ENCODE data around the gene ATP12A. TPM values are rescaled to one million over a fixed set of nuclear protein-coding genes. Genes with fewer than 3 reads are reported as not detected.

Gene ATP12A
- total and polyA plus RNA-seq, 5 donors from 2014 or later = 0.14 to 0.18 (median 0.17) TPM; not detected in 2

GRCh38 chr13:24672141-24673132, 7.8 kb upstream of the ATP12A start:
- Histone ChIP-seq H3K36me3 (ENCODE audit: control insufficient read depth, insufficient read depth, low read length) (no peaks in the 10 kb centered on the region), H3K27me3 (ENCODE audit: control insufficient read depth, insufficient read depth, low read length) (peaks cover 3% of the 10 kb centered on the region), H3K27ac (ENCODE audit: insufficient read depth, low read length, poor library complexity, severe bottlenecking) (no peak overlapping the region), H3K4me3 (ENCODE audit: low read depth, low read length) (no peak overlapping the region), H3K9me3 (ENCODE audit: control insufficient read depth in 2 of 2, low read length in 2 of 2) (no peaks in the 10 kb centered on the region), H3K4me1 (ENCODE audit: control insufficient read depth, insufficient read depth, low read length, poor library complexity, severe bottlenecking) (peaks cover 8% of the 10 kb centered on the region)
- DNase-seq (no peak), ATAC-seq (ENCODE audit: low read depth in 2 of 2) (no peak)
- no peak overlapping the region for H3K4me3 Mint-ChIP-seq
- no peaks in the 10 kb centered on the region for H3K36me3 Mint-ChIP-seq
- peak overlapping the region in 2 of 3 donors; percentile 31 to 76 for H3K27ac Mint-ChIP-seq
- peaks cover 0 to 2% (median 0%) of the 10 kb centered on the region in 7 donors for H3K9me3 Mint-ChIP-seq
- peaks cover 25% of the 10 kb centered on the region for H3K27me3 Mint-ChIP-seq
- H3K4me1 Mint-ChIP-seq = peaks cover 0 to 14% (median 7%) of the 10 kb centered on the region in 4 donors

GRCh38 chr13:24675806-24676570, 4.2 kb upstream of the ATP12A start:
- DNase-seq (no peak), ATAC-seq (ENCODE audit: low read depth in 2 of 2) (no peak)
- H3K9me3 Mint-ChIP-seq = peaks cover 0 to 2% (median 0%) of the 10 kb centered on the region in 7 donors
- no peak overlapping the region for H3K27ac ChIP-seq (ENCODE audit: insufficient read depth, low read length, poor library complexity, severe bottlenecking)
- no peak overlapping the region for H3K27ac Mint-ChIP-seq
- peaks cover 20% of the 10 kb centered on the region for H3K4me1 ChIP-seq (ENCODE audit: control insufficient read depth, insufficient read depth, low read length, poor library complexity, severe bottlenecking)
- peaks cover 45% of the 10 kb centered on the region for H3K27me3 Mint-ChIP-seq
- H3K4me3 ChIP-seq (ENCODE audit: low read depth, low read length) = no peak overlapping the region
- peaks cover 0 to 19% (median 11%) of the 10 kb centered on the region in 4 donors for H3K4me1 Mint-ChIP-seq
- peaks cover 12% of the 10 kb centered on the region for H3K27me3 ChIP-seq (ENCODE audit: control insufficient read depth, insufficient read depth, low read length)
- no peak overlapping the region for H3K4me3 Mint-ChIP-seq
- H3K36me3 ChIP-seq (ENCODE audit: control insufficient read depth, insufficient read depth, low read length) = no peaks in the 10 kb centered on the region
- no peaks in the 10 kb centered on the region for H3K9me3 ChIP-seq (ENCODE audit: control insufficient read depth in 2 of 2, low read length in 2 of 2)
- no peaks in the 10 kb centered on the region for H3K36me3 Mint-ChIP-seq

- Mint-ChIP-seq H3K4me3 (no peak overlapping the region), H3K27ac (no peak overlapping the region), H3K36me3 (no peaks in the 10 kb centered on the region), H3K9me3 (peaks cover 0 to 2% (median 0%) of the 10 kb centered on the region in 7 donors), H3K4me1 (peaks cover 5 to 16% (median 7%) of the 10 kb centered on the region in 4 donors), H3K27me3 (peaks cover 56% of the 10 kb centered on the region)
- peaks cover 12% of the 10 kb centered on the region for H3K27me3 ChIP-seq (ENCODE audit: control insufficient read depth, insufficient read depth, low read length)
- H3K36me3 ChIP-seq (ENCODE audit: control insufficient read depth, insufficient read depth, low read length) = no peaks in the 10 kb centered on the region
- H3K4me1 ChIP-seq (ENCODE audit: control insufficient read depth, insufficient read depth, low read length, poor library complexity, severe bottlenecking) = peaks cover 13% of the 10 kb centered on the region
- ATAC-seq (ENCODE audit: low read depth in 2 of 2) = no peak
- no peak for DNase-seq
- no peak overlapping the region for H3K4me3 ChIP-seq (ENCODE audit: low read depth, low read length)
- H3K27ac ChIP-seq (ENCODE audit: insufficient read depth, low read length, poor library complexity, severe bottlenecking) = no peak overlapping the region
- H3K9me3 ChIP-seq (ENCODE audit: control insufficient read depth in 2 of 2, low read length in 2 of 2) = no peaks in the 10 kb centered on the region
These were observed 2.1 kb upstream of the ATP12A start for GRCh38 chr13:24678151-24678550.

GRCh38 chr13:24679686-24680085, 522 bp upstream of the ATP12A start:
- peak overlapping the region in 2 of 3 donors; percentile 59 to 63 for H3K27ac Mint-ChIP-seq
- H3K27me3 Mint-ChIP-seq = peaks cover 67% of the 10 kb centered on the region

GRCh38 chr13:24680921-24681604, 855 bp downstream of the ATP12A start:
- Mint-ChIP-seq H3K27me3 (peaks cover 58% of the 10 kb centered on the region), H3K9me3 (peaks cover 0 to 1% (median 0%) of the 10 kb centered on the region in 7 donors), H3K27ac (peak overlapping the region in 1 of 3 donors; percentile 32), H3K4me3 (peak overlapping the region; percentile 25 to 66 (median 50)), H3K36me3 (no peaks in the 10 kb centered on the region), H3K4me1 (peaks cover 15 to 41% (median 24%) of the 10 kb centered on the region in 4 donors)
- no peak for ATAC-seq (ENCODE audit: low read depth in 2 of 2)
- Histone ChIP-seq H3K4me1 (ENCODE audit: control insufficient read depth, insufficient read depth, low read length, poor library complexity, severe bottlenecking) (peaks cover 37% of the 10 kb centered on the region), H3K9me3 (ENCODE audit: control insufficient read depth in 2 of 2, low read length in 2 of 2) (no peaks in the 10 kb centered on the region), H3K27me3 (ENCODE audit: control insufficient read depth, insufficient read depth, low read length) (peaks cover 12% of the 10 kb centered on the region), H3K27ac (ENCODE audit: insufficient read depth, low read length, poor library complexity, severe bottlenecking) (no peak overlapping the region), H3K4me3 (ENCODE audit: low read depth, low read length) (no peak overlapping the region), H3K36me3 (ENCODE audit: control insufficient read depth, insufficient read depth, low read length) (no peaks in the 10 kb centered on the region)
- no peak for DNase-seq

More at GRCh38 chr13:24679686-24680085, 522 bp upstream of the ATP12A start:
- ATAC-seq (ENCODE audit: low read depth in 2 of 2) = no peak
- no peak overlapping the region for H3K4me3 ChIP-seq (ENCODE audit: low read depth, low read length)
- DNase-seq = no peak
- H3K4me3 Mint-ChIP-seq = peak overlapping the region; percentile 20 to 82 (median 66)
- no peaks in the 10 kb centered on the region for H3K36me3 ChIP-seq (ENCODE audit: control insufficient read depth, insufficient read depth, low read length)
- H3K9me3 ChIP-seq (ENCODE audit: control insufficient read depth in 2 of 2, low read length in 2 of 2) = no peaks in the 10 kb centered on the region
- H3K27me3 ChIP-seq (ENCODE audit: control insufficient read depth, insufficient read depth, low read length) = peaks cover 12% of the 10 kb centered on the region
- H3K4me1 ChIP-seq (ENCODE audit: control insufficient read depth, insufficient read depth, low read length, poor library complexity, severe bottlenecking) = peaks cover 26% of the 10 kb centered on the region
- H3K36me3 Mint-ChIP-seq = no peaks in the 10 kb centered on the region
- H3K27ac ChIP-seq (ENCODE audit: insufficient read depth, low read length, poor library complexity, severe bottlenecking) = no peak overlapping the region
- peaks cover 15 to 31% (median 21%) of the 10 kb centered on the region in 4 donors for H3K4me1 Mint-ChIP-seq
- H3K9me3 Mint-ChIP-seq = no peaks in the 10 kb centered on the region

- H3K36me3 Mint-ChIP-seq = no peaks in the 10 kb centered on the region
- peak overlapping the region in 2 of 3 donors; percentile 62 to 81 for H3K27ac Mint-ChIP-seq
- Histone ChIP-seq H3K4me1 (ENCODE audit: control insufficient read depth, insufficient read depth, low read length, poor library complexity, severe bottlenecking) (peaks cover 37% of the 10 kb centered on the region), H3K36me3 (ENCODE audit: control insufficient read depth, insufficient read depth, low read length) (no peaks in the 10 kb centered on the region), H3K27me3 (ENCODE audit: control insufficient read depth, insufficient read depth, low read length) (peaks cover 12% of the 10 kb centered on the region), H3K9me3 (ENCODE audit: control insufficient read depth in 2 of 2, low read length in 2 of 2) (no peaks in the 10 kb centered on the region), H3K4me3 (ENCODE audit: low read depth, low read length) (no peak overlapping the region), H3K27ac (ENCODE audit: insufficient read depth, low read length, poor library complexity, severe bottlenecking) (no peak overlapping the region)
- peaks cover 0 to 1% (median 0%) of the 10 kb centered on the region in 7 donors for H3K9me3 Mint-ChIP-seq
- H3K4me3 Mint-ChIP-seq = peak overlapping the region in 2 of 4 donors; percentile 28 to 51
- H3K4me1 Mint-ChIP-seq = peaks cover 15 to 43% (median 24%) of the 10 kb centered on the region in 4 donors
- peaks cover 59% of the 10 kb centered on the region for H3K27me3 Mint-ChIP-seq
- ATAC-seq (ENCODE audit: low read depth in 2 of 2) (no peak), DNase-seq (no peak)
These were observed 1.7 kb downstream of the ATP12A start for GRCh38 chr13:24681930-24682329.

- Histone ChIP-seq H3K4me1 (ENCODE audit: control insufficient read depth, insufficient read depth, low read length, poor library complexity, severe bottlenecking) (peaks cover 37% of the 10 kb centered on the region), H3K4me3 (ENCODE audit: low read depth, low read length) (no peak overlapping the region), H3K27me3 (ENCODE audit: control insufficient read depth, insufficient read depth, low read length) (peaks cover 10% of the 10 kb centered on the region), H3K9me3 (ENCODE audit: control insufficient read depth in 2 of 2, low read length in 2 of 2) (no peaks in the 10 kb centered on the region), H3K27ac (ENCODE audit: insufficient read depth, low read length, poor library complexity, severe bottlenecking) (no peak overlapping the region), H3K36me3 (ENCODE audit: control insufficient read depth, insufficient read depth, low read length) (no peaks in the 10 kb centered on the region)
- DNase-seq (no peak), ATAC-seq (ENCODE audit: low read depth in 2 of 2) (no peak)
- Mint-ChIP-seq H3K4me3 (peak overlapping the region in 1 of 4 donors; percentile 28), H3K36me3 (no peaks in the 10 kb centered on the region), H3K27ac (no peak overlapping the region), H3K4me1 (peaks cover 15 to 43% (median 24%) of the 10 kb centered on the region in 4 donors), H3K27me3 (peaks cover 56% of the 10 kb centered on the region), H3K9me3 (peaks cover 0 to 1% (median 0%) of the 10 kb centered on the region in 7 donors)
These were observed 2.1 kb downstream of the ATP12A start for GRCh38 chr13:24682353-24682752.

Measured in CD4-positive, CD25-positive, alpha-beta regulatory T cell (primary cell).